Thyroid gland (tissue), 4 donors: ENCODE results near the gene PITPNB.

Experiments
- CTCF ChIP-seq, 6 experiments: fragments of 200-600 bp in 3 of 6; fragments of 450-650 bp in 3 of 6; sonication (generic) in 3 of 6; IDR thresholded peaks; one replicate each; pipeline ENCODE4 v1.5.1; 2016 to 2019; ENCODE audit warnings: antibody characterized with exemption in 6 of 6, mild to moderate bottlenecking in 2 of 6, inconsistent platforms in 1 of 6, moderate library complexity in 1 of 6
- POLR2A ChIP-seq, 2 donors: fragments of 450-650 bp; IDR thresholded peaks; one replicate each; pipeline ENCODE4 v1.6.1; 2017; ENCODE audit warnings: antibody characterized with exemption in 2 of 2, mild to moderate bottlenecking in 2 of 2, moderate library complexity in 1 of 2

GRCh38 chr22:27906241-27906640 is 12.8 kb downstream of the PITPNB start:
- no peak for TF ChIP-seq POLR2A (IDR thresholded peaks at IDR 0.05)
- TF ChIP-seq CTCF (IDR thresholded peaks at IDR 0.05): no peak
